PFSK-1 (cell line): ENCODE measurements around the gene INO80D.

Experiments
- POLR2AphosphoS5 ChIP-seq: IDR thresholded peaks from 2 replicates; pipeline ENCODE4 v1.6.1; 2012; ENCODE audit warnings: low read depth, mild to moderate bottlenecking, control low read depth, low read length, moderate library complexity
- REST ChIP-seq, 2 experiments: IDR thresholded peaks; 2 replicates each; pipeline versions ENCODE4 v1.6.1 to v1.8.0; 2011 to 2012; ENCODE audit warnings: low read depth in 2 of 2, low read length in 2 of 2, control low read depth in 1 of 2, inconsistent platforms in 1 of 2, mild to moderate bottlenecking in 1 of 2, moderate library complexity in 1 of 2; ENCODE audit not compliant: insufficient read depth in 1 of 2

GRCh38 chr2:206095536-206096332 is 9.8 kb upstream of the INO80D start:
- TF ChIP-seq REST (IDR thresholded peaks at IDR 0.05; ENCODE audit: insufficient read depth in 1 of 2, low read depth in 2 of 2, low read length in 2 of 2) (no peak), POLR2AphosphoS5 (no peak)
